ENCODE results near the gene URGCP. TPM values are rescaled to one million over a fixed set of nuclear protein-coding genes. Genes with fewer than 3 reads are reported as not detected.

The URGCP gene
- total RNA-seq, 1 experiment from 2014 or later: 19.5 TPM

DNA sequence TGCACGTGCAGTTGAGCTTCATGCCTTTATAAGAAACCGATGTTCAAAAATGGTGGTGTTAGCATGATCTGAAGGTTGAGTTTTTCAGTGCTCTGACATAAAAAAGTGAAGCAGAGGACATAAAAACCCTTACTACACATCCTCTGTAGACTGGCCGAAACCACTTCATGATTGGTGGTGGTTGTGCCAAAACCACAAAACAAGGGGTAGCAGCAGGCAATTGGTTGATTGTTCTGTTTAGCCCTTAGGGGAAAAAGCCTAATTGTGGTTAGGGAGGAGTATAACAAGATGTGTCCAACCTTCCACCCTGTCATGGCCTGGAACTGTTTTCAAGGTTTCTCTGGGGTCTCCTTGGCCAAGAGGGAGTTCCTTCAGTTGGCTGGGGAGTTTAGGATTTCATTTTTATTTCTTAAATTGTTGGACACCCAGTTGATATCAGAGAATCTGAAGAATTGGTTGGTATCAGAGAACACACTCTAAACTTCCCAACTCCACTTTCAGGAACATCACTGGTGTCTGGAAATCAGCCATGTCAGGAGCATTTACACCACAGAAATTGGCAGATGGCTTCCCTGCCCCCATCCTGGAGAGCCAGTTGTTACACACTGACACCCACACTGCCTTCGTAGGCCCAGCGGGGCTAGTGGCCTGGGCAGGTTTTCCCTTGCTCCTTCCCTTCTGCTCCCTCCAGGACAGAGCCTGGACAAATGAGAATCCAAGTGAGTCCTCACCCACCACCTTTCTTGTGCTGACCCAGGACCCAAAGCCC, 55.9 kb downstream of the URGCP start:
- ATAC-seq (no peak), DNase-seq (ENCODE audit: low spot score) (no peak)
- no peak for TF ChIP-seq NFATC4 (CRISPR knock-in tag; IDR thresholded peaks at IDR 0.05)
- no peak for TF ChIP-seq ZNF121 (CRISPR knock-in tag; IDR thresholded peaks at IDR 0.05)
- no peak for TF ChIP-seq FOXP1 (CRISPR knock-in tag; IDR thresholded peaks at IDR 0.05; ENCODE audit: borderline replicate concordance)
- TF ChIP-seq, protein P1, sequence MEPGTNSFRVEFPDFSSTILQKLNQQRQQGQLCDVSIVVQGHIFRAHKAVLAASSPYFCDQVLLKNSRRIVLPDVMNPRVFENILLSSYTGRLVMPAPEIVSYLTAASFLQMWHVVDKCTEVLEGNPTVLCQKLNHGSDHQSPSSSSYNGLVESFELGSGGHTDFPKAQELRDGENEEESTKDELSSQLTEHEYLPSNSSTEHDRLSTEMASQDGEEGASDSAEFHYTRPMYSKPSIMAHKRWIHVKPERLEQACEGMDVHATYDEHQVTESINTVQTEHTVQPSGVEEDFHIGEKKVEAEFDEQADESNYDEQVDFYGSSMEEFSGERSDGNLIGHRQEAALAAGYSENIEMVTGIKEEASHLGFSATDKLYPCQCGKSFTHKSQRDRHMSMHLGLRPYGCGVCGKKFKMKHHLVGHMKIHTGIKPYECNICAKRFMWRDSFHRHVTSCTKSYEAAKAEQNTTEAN (CRISPR knock-in tag; IDR thresholded peaks at IDR 0.05): no peak
- TF ChIP-seq, protein P2, sequence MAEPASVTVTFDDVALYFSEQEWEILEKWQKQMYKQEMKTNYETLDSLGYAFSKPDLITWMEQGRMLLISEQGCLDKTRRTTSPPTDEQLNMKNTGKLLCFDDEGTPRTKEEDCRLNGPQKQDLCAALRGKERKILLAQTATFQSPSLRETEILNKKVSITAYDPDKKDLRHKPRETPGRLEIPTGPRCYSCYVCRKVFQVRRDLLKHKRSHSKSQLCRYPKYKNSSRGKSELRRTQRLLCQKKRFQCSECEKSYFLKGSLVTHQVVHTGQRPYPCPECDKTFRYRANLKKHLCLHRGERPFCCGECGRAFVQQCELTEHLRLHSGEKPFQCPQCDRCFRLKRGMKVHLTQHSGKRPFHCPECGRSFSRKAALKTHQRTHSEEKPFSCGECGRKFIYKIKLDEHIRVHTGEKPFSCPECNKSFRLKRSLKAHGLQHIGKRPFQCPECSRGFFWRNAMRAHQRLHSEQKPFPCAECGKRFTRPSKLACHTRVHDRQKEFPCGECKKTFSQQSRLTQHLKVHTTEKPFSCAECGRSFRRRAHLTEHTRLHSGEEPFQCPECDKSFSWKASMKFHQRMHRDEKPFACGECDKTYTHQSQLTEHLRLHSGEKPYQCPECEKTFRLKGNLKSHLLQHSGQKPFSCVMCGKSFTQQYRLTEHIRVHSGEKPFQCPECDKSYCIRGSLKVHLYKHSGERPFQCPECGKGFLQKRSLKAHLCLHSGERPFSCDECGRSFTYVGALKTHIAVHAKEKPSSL (CRISPR knock-in tag; conservative IDR thresholded peaks at IDR 0.05): no peak
- TF ChIP-seq, protein P3, sequence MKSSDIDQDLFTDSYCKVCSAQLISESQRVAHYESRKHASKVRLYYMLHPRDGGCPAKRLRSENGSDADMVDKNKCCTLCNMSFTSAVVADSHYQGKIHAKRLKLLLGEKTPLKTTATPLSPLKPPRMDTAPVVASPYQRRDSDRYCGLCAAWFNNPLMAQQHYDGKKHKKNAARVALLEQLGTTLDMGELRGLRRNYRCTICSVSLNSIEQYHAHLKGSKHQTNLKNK (CRISPR knock-in tag; IDR thresholded peaks at IDR 0.05): no peak
- no peak for TF ChIP-seq ZNF232 (CRISPR knock-in tag; IDR thresholded peaks at IDR 0.05)
- no peak for TF ChIP-seq ETV6 (CRISPR knock-in tag; IDR thresholded peaks at IDR 0.05)
- TF ChIP-seq ZNF317 (CRISPR knock-in tag; IDR thresholded peaks at IDR 0.05; ENCODE audit: borderline replicate concordance, low read depth): no peak
- TF ChIP-seq TP53 (CRISPR knock-in tag; IDR thresholded peaks at IDR 0.05): no peak
- no peak for TF ChIP-seq NFYB (CRISPR knock-in tag; conservative IDR thresholded peaks at IDR 0.05; ENCODE audit: low read depth)
- TF ChIP-seq, protein P4, sequence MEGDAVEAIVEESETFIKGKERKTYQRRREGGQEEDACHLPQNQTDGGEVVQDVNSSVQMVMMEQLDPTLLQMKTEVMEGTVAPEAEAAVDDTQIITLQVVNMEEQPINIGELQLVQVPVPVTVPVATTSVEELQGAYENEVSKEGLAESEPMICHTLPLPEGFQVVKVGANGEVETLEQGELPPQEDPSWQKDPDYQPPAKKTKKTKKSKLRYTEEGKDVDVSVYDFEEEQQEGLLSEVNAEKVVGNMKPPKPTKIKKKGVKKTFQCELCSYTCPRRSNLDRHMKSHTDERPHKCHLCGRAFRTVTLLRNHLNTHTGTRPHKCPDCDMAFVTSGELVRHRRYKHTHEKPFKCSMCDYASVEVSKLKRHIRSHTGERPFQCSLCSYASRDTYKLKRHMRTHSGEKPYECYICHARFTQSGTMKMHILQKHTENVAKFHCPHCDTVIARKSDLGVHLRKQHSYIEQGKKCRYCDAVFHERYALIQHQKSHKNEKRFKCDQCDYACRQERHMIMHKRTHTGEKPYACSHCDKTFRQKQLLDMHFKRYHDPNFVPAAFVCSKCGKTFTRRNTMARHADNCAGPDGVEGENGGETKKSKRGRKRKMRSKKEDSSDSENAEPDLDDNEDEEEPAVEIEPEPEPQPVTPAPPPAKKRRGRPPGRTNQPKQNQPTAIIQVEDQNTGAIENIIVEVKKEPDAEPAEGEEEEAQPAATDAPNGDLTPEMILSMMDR (IDR thresholded peaks at IDR 0.05): no peak
- TF ChIP-seq, protein P5, sequence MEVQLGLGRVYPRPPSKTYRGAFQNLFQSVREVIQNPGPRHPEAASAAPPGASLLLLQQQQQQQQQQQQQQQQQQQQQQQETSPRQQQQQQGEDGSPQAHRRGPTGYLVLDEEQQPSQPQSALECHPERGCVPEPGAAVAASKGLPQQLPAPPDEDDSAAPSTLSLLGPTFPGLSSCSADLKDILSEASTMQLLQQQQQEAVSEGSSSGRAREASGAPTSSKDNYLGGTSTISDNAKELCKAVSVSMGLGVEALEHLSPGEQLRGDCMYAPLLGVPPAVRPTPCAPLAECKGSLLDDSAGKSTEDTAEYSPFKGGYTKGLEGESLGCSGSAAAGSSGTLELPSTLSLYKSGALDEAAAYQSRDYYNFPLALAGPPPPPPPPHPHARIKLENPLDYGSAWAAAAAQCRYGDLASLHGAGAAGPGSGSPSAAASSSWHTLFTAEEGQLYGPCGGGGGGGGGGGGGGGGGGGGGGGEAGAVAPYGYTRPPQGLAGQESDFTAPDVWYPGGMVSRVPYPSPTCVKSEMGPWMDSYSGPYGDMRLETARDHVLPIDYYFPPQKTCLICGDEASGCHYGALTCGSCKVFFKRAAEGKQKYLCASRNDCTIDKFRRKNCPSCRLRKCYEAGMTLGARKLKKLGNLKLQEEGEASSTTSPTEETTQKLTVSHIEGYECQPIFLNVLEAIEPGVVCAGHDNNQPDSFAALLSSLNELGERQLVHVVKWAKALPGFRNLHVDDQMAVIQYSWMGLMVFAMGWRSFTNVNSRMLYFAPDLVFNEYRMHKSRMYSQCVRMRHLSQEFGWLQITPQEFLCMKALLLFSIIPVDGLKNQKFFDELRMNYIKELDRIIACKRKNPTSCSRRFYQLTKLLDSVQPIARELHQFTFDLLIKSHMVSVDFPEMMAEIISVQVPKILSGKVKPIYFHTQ (CRISPR knock-in tag; IDR thresholded peaks at IDR 0.05): no peak
- TF ChIP-seq, protein P6, sequence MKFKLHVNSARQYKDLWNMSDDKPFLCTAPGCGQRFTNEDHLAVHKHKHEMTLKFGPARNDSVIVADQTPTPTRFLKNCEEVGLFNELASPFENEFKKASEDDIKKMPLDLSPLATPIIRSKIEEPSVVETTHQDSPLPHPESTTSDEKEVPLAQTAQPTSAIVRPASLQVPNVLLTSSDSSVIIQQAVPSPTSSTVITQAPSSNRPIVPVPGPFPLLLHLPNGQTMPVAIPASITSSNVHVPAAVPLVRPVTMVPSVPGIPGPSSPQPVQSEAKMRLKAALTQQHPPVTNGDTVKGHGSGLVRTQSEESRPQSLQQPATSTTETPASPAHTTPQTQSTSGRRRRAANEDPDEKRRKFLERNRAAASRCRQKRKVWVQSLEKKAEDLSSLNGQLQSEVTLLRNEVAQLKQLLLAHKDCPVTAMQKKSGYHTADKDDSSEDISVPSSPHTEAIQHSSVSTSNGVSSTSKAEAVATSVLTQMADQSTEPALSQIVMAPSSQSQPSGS (CRISPR knock-in tag; IDR thresholded peaks at IDR 0.05; ENCODE audit: borderline replicate concordance, low read depth): no peak
- TF ChIP-seq ZNF219 (CRISPR knock-in tag; IDR thresholded peaks at IDR 0.05; ENCODE audit: borderline replicate concordance): no peak
- TF ChIP-seq GABPB1 (CRISPR knock-in tag; IDR thresholded peaks at IDR 0.05): no peak
- ChIA-PET CTCF (interaction anchor here (2.1 kb wide), 1 partner anchor 268 kb away, joined by 7 read pairs; the partner anchor contains the start of gene STK17A), POLR2A (no interaction called here)
- H3K4me3 Mint-ChIP-seq: no peak overlapping the region
- no peaks in the 10 kb centered on the region for H3K36me3 Mint-ChIP-seq
- H3K9me3 Mint-ChIP-seq: peaks cover 15% of the 10 kb centered on the region
- H3K4me1 Mint-ChIP-seq: peaks cover 3% of the 10 kb centered on the region; the same call in 1 of the 2 replicates
- H3K27me3 Mint-ChIP-seq (ENCODE audit: low read depth): no peaks in the 10 kb centered on the region
- no peak overlapping the region for H3K27ac Mint-ChIP-seq

All from WTC11 (cell line).